H1 (cell line): ENCODE data around the gene ANKRD60. TPM values are rescaled to one million over a fixed set of nuclear protein-coding genes. Genes with fewer than 3 reads are reported as not detected.

Source experiments
- CTBP2 ChIP-seq: IDR thresholded peaks from 2 replicates; pipeline ENCODE4 v1.7.0; 2011; ENCODE audit warnings: borderline replicate concordance, mild to moderate bottlenecking, moderate library complexity, mixed read lengths, low read length; ENCODE audit not compliant: insufficient read depth, insufficient read length
- GABPA ChIP-seq: IDR thresholded peaks from 2 replicates; pipeline ENCODE4 v1.6.1; 2011; ENCODE audit warnings: mild to moderate bottlenecking, low read length, moderate library complexity, borderline replicate concordance; ENCODE audit not compliant: insufficient read depth
- RFX5 ChIP-seq: IDR thresholded peaks from 2 replicates; pipeline ENCODE4 v1.6.1; 2011; ENCODE audit warnings: low read depth, low read length, improper control_type of control experiment, borderline replicate concordance
- SP1 ChIP-seq: IDR thresholded peaks from 2 replicates; pipeline ENCODE4 v1.6.1; 2011; ENCODE audit warnings: low read depth, low read length
- TBP ChIP-seq: IDR thresholded peaks from 2 replicates; pipeline ENCODE4 v1.6.1; 2011; ENCODE audit warnings: low read depth, low read length, improper control_type of control experiment
- ZNF274 ChIP-seq: IDR thresholded peaks from 2 replicates; pipeline ENCODE4 v1.7.0; 2012; ENCODE audit warnings: low read length, borderline replicate concordance; ENCODE audit errors: extremely low read depth
- polyA plus RNA-seq, 7 experiments: library from polyadenylated mRNA; depleted of rRNA in 3 of 7; stranded (reverse) in 5 of 7; unstranded in 2 of 7; fragments of >200 nt in 5 of 7; fragments of 200-250 nt in 2 of 7; gene quantifications; 1 replicate in 5 of 7; 2 replicates in 1 of 7; 4 replicates in 1 of 7; pipeline versions ENCODE4 v1.2.1 to v1.2.3, GENCODE V29; 2011 to 2013; ENCODE audit warnings: missing spikeins in 2 of 7, mixed read lengths in 2 of 7
- total RNA-seq: library from RNA; stranded (reverse); fragmentation: NEBNext Ultra II Directional; extraction: Animal tissue kit (Norgen Biotek cat#: 25700); gene quantifications from 2 replicates; pipeline ENCODE4 v1.2.1, GENCODE V29; 2021

The ANKRD60 gene
- total and polyA plus RNA-seq, 2 of the 8 experiments (the other 6 are each of a cell fraction or from before 2014, with no cell fraction given): not detected

GRCh38 chr20:58212636-58213035 lies 15.8 kb downstream of the ANKRD60 start (continued):
- TF ChIP-seq GABPA: no peak
- TF ChIP-seq ZNF274: no peak
- no peak for TF ChIP-seq RFX5
- TF ChIP-seq SP1: no peak
- no peak for TF ChIP-seq CTBP2
- TF ChIP-seq TBP: no peak
